EH (cell line): ENCODE measurements around the gene IL22RA1.
A peak's percentile ranks its signal among the peaks of the same experiment; 100 is the strongest.

Experiments
- DNase-seq: peaks from one replicate; pipeline ENCODE4 v3.0.0-alpha.2; 2015; ENCODE audit warnings: low read depth

IL22RA1 gene

DNA sequence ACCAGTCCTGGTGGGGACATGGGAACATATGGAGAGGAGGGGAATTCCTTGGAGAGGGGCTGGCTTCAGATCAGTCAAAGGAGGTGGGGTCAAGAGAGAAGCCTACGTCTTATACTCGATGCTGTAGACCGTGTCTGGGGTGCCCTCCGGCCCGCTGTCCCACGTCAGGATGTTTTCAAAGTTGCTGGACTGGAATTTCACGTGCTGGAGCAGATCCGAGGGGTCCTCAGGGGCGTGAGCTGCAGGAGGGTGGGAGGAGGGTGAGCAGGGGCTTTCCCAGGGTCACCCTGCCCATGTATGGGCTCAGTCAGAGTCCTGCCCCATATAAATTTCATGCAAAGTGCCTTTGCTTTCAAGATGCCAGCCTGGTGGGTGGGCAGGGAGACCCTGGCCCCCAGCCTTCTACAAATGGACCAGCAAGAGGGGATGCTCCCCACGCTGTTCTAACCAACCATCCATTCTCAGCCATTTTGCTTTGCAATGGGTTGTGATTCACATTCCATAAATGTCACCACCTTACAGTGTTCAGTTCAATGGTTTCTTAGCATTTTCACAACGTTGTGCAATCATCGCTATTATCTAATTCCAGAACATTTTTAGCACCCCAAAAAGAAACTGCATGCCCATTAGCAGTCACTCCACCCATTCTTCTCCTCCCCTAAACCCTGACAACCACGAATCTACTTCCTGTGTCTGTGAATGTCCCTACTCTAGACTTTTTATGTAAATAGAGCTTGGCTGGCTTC is 4.3 kb downstream of the IL22RA1 start:
- no peak for DNase-seq

DNA sequence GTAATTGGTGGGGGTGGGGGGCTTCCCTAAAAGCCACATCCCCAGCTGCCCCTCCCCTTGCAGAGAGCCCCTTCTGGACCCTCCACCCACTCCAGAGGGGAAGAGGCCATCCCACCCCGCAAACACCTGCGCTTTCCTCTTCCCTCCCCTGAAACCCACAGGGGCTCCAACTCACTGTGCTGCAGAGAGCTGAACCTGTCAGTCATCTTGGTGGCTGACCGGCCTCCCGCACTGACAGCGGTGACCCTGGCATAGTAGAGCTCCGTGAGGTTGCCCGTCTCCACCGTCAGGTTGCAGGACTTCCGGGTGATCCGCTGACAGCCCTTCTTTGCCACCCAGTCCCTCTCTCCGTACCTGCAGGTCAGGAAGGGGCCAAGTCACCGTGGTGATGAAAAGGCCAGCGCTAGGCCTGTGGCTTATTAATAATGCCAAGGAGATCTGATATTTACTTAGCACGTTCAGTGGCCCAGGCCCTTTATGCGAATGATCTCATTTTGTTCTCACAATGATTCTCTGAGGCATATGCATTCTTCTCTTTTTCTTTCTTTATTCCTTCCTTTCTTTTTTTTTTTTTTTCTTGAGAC is 5.9 kb downstream of the IL22RA1 start:
- DNase-seq: no peak

GRCh38 chr1:24134376-24134775 is 8.6 kb downstream of the IL22RA1 start:
- no peak for DNase-seq

DNA sequence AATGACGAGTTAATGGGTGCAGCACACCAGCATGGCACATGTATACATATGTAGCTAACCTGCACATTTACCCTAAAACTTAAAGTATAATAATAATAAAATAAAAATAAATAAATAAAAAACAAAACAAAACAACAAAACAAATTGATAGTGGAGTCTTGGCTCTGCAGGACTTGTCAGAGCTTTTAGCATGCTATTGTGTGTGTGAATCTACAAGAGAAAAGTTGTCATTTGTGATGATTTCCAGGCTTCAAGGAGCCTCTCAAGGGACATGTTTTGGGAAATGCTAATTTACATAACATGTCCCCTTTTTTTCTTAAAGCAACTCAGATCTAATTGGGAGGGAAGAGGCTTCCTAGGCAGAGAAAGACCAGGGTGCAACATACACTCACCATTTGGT is 9.1 kb downstream of the IL22RA1 start:
- DNase-seq: no peak

DNA sequence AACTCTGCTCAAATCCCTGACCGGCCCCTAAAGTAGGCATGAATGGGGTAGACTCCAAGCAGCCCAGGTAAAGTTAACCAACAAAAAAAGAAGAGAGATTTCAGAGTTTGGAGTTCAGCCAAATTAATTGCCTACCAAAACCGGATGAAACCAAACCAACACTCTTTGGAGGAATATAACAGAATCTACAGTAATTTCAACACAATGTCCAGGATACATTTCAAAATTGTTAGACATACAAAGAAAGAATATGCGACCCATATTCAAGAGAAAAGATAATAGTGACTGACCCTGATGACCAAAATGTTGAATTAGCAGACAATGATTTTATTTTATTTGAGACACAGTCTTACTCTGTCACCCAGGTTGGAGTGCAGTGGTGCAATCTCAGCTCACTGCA is 12.6 kb downstream of the IL22RA1 start:
- DNase-seq: no peak

GRCh38 chr1:24127801-24128363 is 15.1 kb downstream of the IL22RA1 start:
- DNase-seq: no peak

- DNase-seq: no peak
These were observed 15.7 kb downstream of the IL22RA1 start for GRCh38 chr1:24127134-24127800.

- no peak for DNase-seq
These were observed 16.3 kb downstream of the IL22RA1 start for GRCh38 chr1:24126672-24127023.

DNA sequence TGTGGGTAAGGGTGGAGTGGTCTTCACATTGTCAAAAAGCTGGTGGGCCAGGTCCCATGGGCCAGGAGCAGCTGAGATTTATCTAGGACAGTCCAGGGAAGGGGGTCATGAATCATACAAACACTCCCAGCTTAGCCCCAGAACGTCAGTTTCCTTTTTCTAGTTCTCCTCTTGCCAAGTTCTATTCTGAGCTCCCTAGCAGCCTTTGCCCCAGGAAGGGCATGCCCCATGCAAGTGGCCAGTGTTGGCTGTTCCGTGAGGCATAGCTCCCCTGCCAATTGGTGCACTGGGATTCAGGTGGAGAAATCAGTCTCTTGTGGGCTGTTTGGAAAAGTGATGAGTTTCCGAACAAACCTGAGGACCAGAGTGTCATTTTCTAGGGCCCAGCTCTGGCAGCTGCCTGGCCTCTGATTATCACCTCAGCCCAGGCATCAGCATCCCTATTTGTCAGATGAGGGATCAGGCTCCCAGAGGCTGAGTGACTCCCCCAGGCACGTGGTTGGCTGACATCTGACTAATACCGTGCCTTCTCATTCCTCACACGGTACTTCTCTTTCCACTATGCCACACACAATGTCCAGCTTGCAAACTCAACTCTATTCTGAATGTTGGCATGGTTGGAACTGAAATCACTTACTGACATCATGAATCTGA is 16.8 kb downstream of the IL22RA1 start:
- peak; percentile 55 for DNase-seq

GRCh38 chr1:24125456-24125855 is 17.5 kb downstream of the IL22RA1 start:
- no peak for DNase-seq

- no peak for DNase-seq
These were observed 18.0 kb downstream of the IL22RA1 start for GRCh38 chr1:24124980-24125379.

GRCh38 chr1:24123611-24124010 is 19.3 kb downstream of the IL22RA1 start:
- DNase-seq: no peak

DNA sequence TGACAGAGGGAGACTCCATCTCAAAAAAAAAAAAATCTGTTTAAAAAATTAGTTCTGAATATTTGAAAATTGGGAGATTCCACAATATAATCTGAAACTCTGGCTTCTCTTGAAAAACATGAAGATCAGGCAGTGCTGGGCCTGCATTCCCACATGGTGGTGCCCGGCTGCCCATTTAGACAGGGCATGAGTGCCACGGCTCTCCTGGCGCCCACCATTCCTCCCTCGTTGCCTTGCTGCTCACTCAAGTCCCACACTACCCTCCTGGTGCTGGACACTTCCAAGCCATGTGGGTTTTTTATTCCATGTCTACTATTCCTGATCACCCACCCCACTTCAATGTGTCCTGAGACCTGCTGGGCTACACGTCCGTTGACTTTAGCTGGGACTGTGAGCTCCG is 20.2 kb downstream of the IL22RA1 start:
- DNase-seq: no peak

- DNase-seq: no peak
These were observed 21.5 kb downstream of the IL22RA1 start for GRCh38 chr1:24121406-24121805.

DNA sequence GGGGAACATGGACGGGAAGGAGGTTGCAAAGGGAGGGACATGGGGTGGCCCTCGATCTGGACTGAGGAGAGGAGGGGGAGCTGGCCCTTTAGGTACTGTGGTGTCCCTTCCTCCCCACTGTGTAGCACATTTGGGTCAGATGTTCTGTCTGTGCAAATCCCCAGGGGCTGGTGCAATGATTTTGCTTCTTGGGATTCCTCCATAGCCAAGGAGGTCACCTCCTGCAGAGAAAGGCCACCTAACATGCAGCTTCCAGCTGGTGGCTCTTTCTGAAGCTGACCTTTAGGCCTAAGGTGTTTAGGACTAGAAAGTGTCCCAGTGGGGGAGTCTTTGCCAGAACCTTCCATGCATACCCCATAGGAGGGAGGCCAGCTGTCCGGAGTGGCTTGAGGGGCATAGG is 22.0 kb downstream of the IL22RA1 start:
- no peak for DNase-seq

DNA sequence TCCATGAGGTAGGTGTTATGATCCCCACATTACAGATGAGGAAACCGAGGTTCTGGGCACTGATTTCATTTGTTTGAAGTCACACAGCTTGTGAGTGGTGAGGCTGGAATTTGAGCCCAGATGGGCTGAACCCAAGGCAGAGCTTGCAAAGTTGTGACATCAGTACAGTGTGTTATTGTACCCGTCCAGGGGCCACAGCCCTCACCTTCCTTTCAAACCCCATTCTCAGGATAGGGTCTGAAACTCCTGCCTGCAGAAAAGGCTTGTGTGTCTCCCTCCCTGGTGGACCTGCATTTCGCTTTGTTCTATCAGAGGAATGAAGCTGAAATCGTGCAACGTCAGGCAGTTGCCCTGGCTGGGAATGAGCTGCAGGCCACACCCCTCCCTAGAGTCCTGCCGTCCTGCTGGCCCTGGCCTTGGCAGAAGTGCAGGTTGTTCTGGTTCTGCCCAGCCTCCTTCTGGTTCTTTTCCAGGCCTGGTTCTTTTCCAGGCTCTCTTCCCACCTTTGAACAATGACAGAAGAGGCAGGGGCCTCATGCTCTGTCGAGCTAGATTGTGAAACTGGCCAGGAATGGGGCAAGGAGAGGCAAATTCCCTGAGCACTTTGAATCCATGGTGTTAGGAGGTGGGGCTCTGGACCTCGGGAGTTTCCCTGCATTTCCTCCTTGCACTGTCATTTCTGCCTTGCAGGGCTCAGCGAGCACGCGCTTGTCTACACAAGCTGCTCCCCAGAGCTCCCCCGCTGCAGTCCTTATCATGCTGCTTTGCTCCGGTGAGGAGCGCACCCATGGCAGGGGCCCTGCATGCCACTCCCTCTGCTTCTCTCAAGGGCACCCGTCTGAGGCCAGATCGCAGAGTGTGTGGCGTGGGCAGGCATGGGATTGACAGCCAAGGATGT is 22.8 kb downstream of the IL22RA1 start:
- no peak for DNase-seq

DNA sequence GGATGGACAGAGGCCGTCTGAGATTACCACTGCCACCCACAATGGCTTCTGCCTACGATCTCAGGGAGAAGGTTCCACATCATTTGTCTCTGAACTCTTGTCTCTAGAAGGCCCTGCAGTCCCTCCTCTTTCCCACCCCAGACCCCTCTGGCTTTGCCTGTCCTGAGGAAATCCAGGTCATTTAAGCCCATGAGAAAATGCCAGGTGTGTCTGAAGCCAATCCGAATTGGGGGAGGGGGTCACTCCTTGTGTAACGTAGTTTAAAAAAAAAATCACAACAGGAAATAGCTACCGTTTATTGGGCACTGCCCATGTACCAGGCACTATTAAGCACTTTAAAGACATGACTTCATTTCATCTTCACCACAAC is 23.5 kb downstream of the IL22RA1 start:
- DNase-seq: no peak

GRCh38 chr1:24118410-24119242 is 24.3 kb downstream of the IL22RA1 start:
- DNase-seq: no peak

GRCh38 chr1:24117722-24118409 is 25.1 kb downstream of the IL22RA1 start:
- peak; percentile 73 for DNase-seq

DNA sequence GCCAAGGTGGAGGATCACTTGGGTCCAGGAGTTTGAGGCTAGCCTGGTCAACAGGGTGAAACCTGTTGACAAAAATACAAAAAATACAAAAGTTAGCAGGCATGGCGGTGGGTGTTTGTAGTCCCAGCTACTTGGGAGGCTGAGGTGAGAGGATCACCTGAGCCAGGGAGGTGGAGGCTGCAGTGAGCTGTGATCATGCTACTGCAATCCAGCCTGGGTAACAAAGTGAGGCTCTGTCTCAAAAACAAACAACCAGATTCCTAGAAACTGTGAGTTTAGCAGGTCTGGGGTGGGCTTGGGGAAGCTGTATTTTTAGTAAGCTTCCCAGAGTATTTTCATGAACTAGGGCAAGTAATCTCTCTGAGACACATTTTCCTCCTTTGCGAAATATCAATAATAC is 25.8 kb downstream of the IL22RA1 start:
- DNase-seq: no peak
